Upper lobe of left lung (tissue), 6 donors: Measurements from ENCODE around the gene SMIM38. TPM values are rescaled to one million over a fixed set of nuclear protein-coding genes. Genes with fewer than 3 reads are reported as not detected.

Experiments
- ATAC-seq, 2 donors: fragments of 200-7000 bp; cut with Tn5 transposase; one replicate each; pipeline ENCODE4 v1.9.1; 2022; ENCODE audit warnings: mild to moderate bottlenecking in 2 of 2, moderate library complexity in 2 of 2; ENCODE audit not compliant: low FRiP score in 2 of 2
- DNase-seq, 2 donors: peaks; one replicate each; pipeline ENCODE4 v3.0.0-alpha.2; 2019 to 2020
- H3K27ac ChIP-seq, 4 donors: fragments of 200-600 bp; sonication (generic); one replicate each; pipeline ENCODE4 v1.5.1; 2016 to 2019
- H3K27me3 ChIP-seq, 4 donors: fragments of 200-600 bp; sonication (generic); one replicate each; pipeline ENCODE4 v1.5.1; 2017 to 2019
- H3K36me3 ChIP-seq, 4 donors: fragments of 200-600 bp; sonication (generic); one replicate each; pipeline ENCODE4 v1.5.1; 2016 to 2019
- H3K4me1 ChIP-seq, 4 donors: fragments of 200-600 bp; sonication (generic); one replicate each; pipeline ENCODE4 v1.5.1; 2018 to 2019
- H3K4me3 ChIP-seq, 4 donors: fragments of 200-600 bp; sonication (generic); one replicate each; pipeline ENCODE4 v1.5.1; 2017 to 2019; ENCODE audit warnings: mild to moderate bottlenecking in 2 of 4, moderate library complexity in 1 of 4
- H3K9me3 ChIP-seq, 4 donors: fragments of 200-600 bp; sonication (generic); one replicate each; pipeline ENCODE4 v1.5.1; 2018 to 2019
- CTCF ChIP-seq, 6 experiments: fragments of 450-650 bp in 4 of 6; fragments of 200-600 bp in 2 of 6; sonication (generic) in 2 of 6; IDR thresholded peaks; one replicate each; pipeline ENCODE4 v1.5.1; 2016 to 2019; ENCODE audit warnings: antibody characterized with exemption in 6 of 6
- EP300 ChIP-seq, 4 donors: sonication (generic); formaldehyde crosslinking; IDR thresholded peaks; one replicate each; pipeline ENCODE4 v1.5.1; 2017; ENCODE audit warnings: antibody characterized with exemption in 4 of 4, control low read depth in 2 of 4
- POLR2A ChIP-seq, 4 donors: fragments of 450-650 bp; IDR thresholded peaks; one replicate each; pipeline ENCODE4 v1.5.1; 2016 to 2017; ENCODE audit warnings: antibody characterized with exemption in 4 of 4, mild to moderate bottlenecking in 2 of 4
- POLR2AphosphoS5 ChIP-seq, 2 donors: sonication (generic); formaldehyde crosslinking; IDR thresholded peaks; one replicate each; pipeline ENCODE4 v1.5.1; 2017; ENCODE audit warnings: antibody characterized with exemption in 2 of 2
- WGBS, 2 donors: methylation state at CpG; one replicate each; pipeline ENCODE4 v1.1.5; 2017 to 2018; 5-methylcytosine and 5-hydroxymethylcytosine counted together
- total RNA-seq, 6 donors: library from RNA; depleted of rRNA in 4 of 6; stranded (reverse); fragments of >200 nt in 4 of 6; gene quantifications; one replicate each; pipeline versions ENCODE4 v1.1.0 to v1.2.1, GENCODE V29; 2016 to 2021
- donor health status: DM: no; HTN: no; CAD: no; lungs with moderate emphysema.
- donor health status: DM: no; HTN: yes; CAD: no; lungs with severe emphysema.

Gene SMIM38
- total RNA-seq, 6 donors from 2014 or later: 0.10 to 0.67 (median 0.55) TPM; not detected in 2

- ATAC-seq: no peak
- Histone ChIP-seq H3K4me3 (no peak overlapping the region), H3K36me3 (no peaks in the 10 kb centered on the region), H3K9me3 (peaks cover 0 to 4% (median 0%) of the 10 kb centered on the region in 4 donors), H3K4me1 (peaks cover 21 to 33% (median 26%) of the 10 kb centered on the region in 4 donors), H3K27me3 (no peaks in the 10 kb centered on the region), H3K27ac (peak overlapping the region; percentile 78 to 88 (median 83))
- WGBS, 2 donors: 86 to 93% methylated on average over 8 to 19 of the region's 19 CpGs
- TF ChIP-seq CTCF (IDR thresholded peaks at IDR 0.05) (no peak), POLR2AphosphoS5 (IDR thresholded peaks at IDR 0.05) (no peak), POLR2A (IDR thresholded peaks at IDR 0.05) (no peak), EP300 (IDR thresholded peaks at IDR 0.05) (no peak)
- peak in 1 of 2 donors; percentile 65 for DNase-seq
These were observed 34.0 kb upstream of the SMIM38 start for GRCh38 chr11:69121621-69122325.

- H3K27ac ChIP-seq: peak overlapping the region; percentile 78 to 88 (median 83)
- no peak for DNase-seq
- no peaks in the 10 kb centered on the region for H3K27me3 ChIP-seq
- no peaks in the 10 kb centered on the region for H3K36me3 ChIP-seq
- peak in 1 of 2 donors; percentile 2 for ATAC-seq
- peaks cover 0 to 4% (median 0%) of the 10 kb centered on the region in 4 donors for H3K9me3 ChIP-seq
- TF ChIP-seq POLR2A (IDR thresholded peaks at IDR 0.05): no peak
- TF ChIP-seq POLR2AphosphoS5 (IDR thresholded peaks at IDR 0.05): no peak
- no peak for TF ChIP-seq CTCF (IDR thresholded peaks at IDR 0.05)
- no peak for TF ChIP-seq EP300 (IDR thresholded peaks at IDR 0.05)
- 30 to 56% methylated on average over 3 to 9 of the region's 9 CpGs for WGBS, 2 donors
- no peak overlapping the region for H3K4me3 ChIP-seq
- H3K4me1 ChIP-seq: peaks cover 21 to 33% (median 26%) of the 10 kb centered on the region in 4 donors
These were observed 33.5 kb upstream of the SMIM38 start for GRCh38 chr11:69122326-69122629.

GRCh38 chr11:69122630-69123431, 32.9 kb upstream of the SMIM38 start:
- Histone ChIP-seq H3K4me3 (peak overlapping the region in 1 of 4 donors; percentile 3), H3K4me1 (peaks cover 21 to 33% (median 26%) of the 10 kb centered on the region in 4 donors), H3K27ac (peak overlapping the region; percentile 78 to 88 (median 83)), H3K36me3 (no peaks in the 10 kb centered on the region), H3K9me3 (peaks cover 0 to 4% (median 0%) of the 10 kb centered on the region in 4 donors), H3K27me3 (no peaks in the 10 kb centered on the region)
- ATAC-seq: peak; percentile 77 to 94
- peak; percentile 88 to 96 for DNase-seq
- 13 to 20% methylated on average over 12 to 26 of the region's 27 CpGs for WGBS, 2 donors
- TF ChIP-seq POLR2A (IDR thresholded peaks at IDR 0.05) (peak in 1 of 4 donors; percentile 55), POLR2AphosphoS5 (IDR thresholded peaks at IDR 0.05) (peak; percentile 70 to 71), EP300 (IDR thresholded peaks at IDR 0.05) (peak in 2 of 4 donors; percentile 55 to 93), CTCF (IDR thresholded peaks at IDR 0.05) (no peak)

- peaks cover 21 to 33% (median 26%) of the 10 kb centered on the region in 4 donors for H3K4me1 ChIP-seq
- H3K27ac ChIP-seq: peak overlapping the region; percentile 78 to 88 (median 83)
- H3K4me3 ChIP-seq: peak overlapping the region in 1 of 4 donors; percentile 3
- no peaks in the 10 kb centered on the region for H3K27me3 ChIP-seq
- TF ChIP-seq CTCF (IDR thresholded peaks at IDR 0.05) (no peak), POLR2A (IDR thresholded peaks at IDR 0.05) (no peak), POLR2AphosphoS5 (IDR thresholded peaks at IDR 0.05) (no peak), EP300 (IDR thresholded peaks at IDR 0.05) (no peak)
- peaks cover 0 to 4% (median 0%) of the 10 kb centered on the region in 4 donors for H3K9me3 ChIP-seq
- peak in 1 of 2 donors; percentile 1 for ATAC-seq
- no peak for DNase-seq
- no peaks in the 10 kb centered on the region for H3K36me3 ChIP-seq
- WGBS, 2 donors: 75 to 83% methylated on average over 16 to 27 of the region's 27 CpGs
These were observed 31.9 kb upstream of the SMIM38 start for GRCh38 chr11:69123593-69124545.
